ENCODE results near the gene ELOVL1.

ELOVL1 gene

GRCh38 chr1:43338001-43338400 is 29.8 kb downstream of the ELOVL1 start:
- H3K9ac ChIP-seq (ENCODE audit: low read length) = no peak overlapping the region
- no peaks in the 10 kb centered on the region for H3K9me3 ChIP-seq (ENCODE audit: control insufficient read depth, low read depth, low read length)
- H3K4me1 ChIP-seq (ENCODE audit: control insufficient read depth, low read depth, low read length) = no peaks in the 10 kb centered on the region
- H3K27ac ChIP-seq (ENCODE audit: low read length) = no peak overlapping the region
- no peaks in the 10 kb centered on the region for H3K36me3 ChIP-seq (ENCODE audit: control insufficient read depth, low read depth, low read length)
- no peak overlapping the region for H3K4me3 ChIP-seq (ENCODE audit: low read length)
- H3K27me3 ChIP-seq (ENCODE audit: control insufficient read depth, insufficient read depth, low read length) = no peaks in the 10 kb centered on the region

- Histone ChIP-seq H3K4me1 (ENCODE audit: control insufficient read depth, low read depth, low read length) (no peaks in the 10 kb centered on the region), H3K4me3 (ENCODE audit: low read length) (no peak within 1 kb of the TSS)
Measured at GRCh38 chr1:43337588-43337987, 30.2 kb downstream of the ELOVL1 start, which contains the start of gene MPL. Gene MPL (plus strand): TSS chr1:43337818. CDS start chr1:43337849, 31 bp downstream.

GRCh38 chr1:43334453-43335205 is 33.2 kb downstream of the ELOVL1 start:
- Histone ChIP-seq H3K4me1 (ENCODE audit: control insufficient read depth, low read depth, low read length) (peaks cover 7% of the 10 kb centered on the region), H3K9ac (ENCODE audit: low read length) (no peak overlapping the region), H3K9me3 (ENCODE audit: control insufficient read depth, low read depth, low read length) (no peaks in the 10 kb centered on the region), H3K27me3 (ENCODE audit: control insufficient read depth, insufficient read depth, low read length) (no peaks in the 10 kb centered on the region), H3K27ac (ENCODE audit: low read length) (no peak overlapping the region), H3K4me3 (ENCODE audit: low read length) (no peak overlapping the region), H3K36me3 (ENCODE audit: control insufficient read depth, low read depth, low read length) (no peaks in the 10 kb centered on the region)

More at GRCh38 chr1:43337588-43337987, 30.2 kb downstream of the ELOVL1 start, which contains the start of gene MPL:
- H3K9ac ChIP-seq (ENCODE audit: low read length) = no peak within 1 kb of the TSS
- H3K27ac ChIP-seq (ENCODE audit: low read length) = no peak within 1 kb of the TSS
- H3K27me3 ChIP-seq (ENCODE audit: control insufficient read depth, insufficient read depth, low read length) = no peaks in the 10 kb centered on the region
- no peaks in the 10 kb centered on the region for H3K36me3 ChIP-seq (ENCODE audit: control insufficient read depth, low read depth, low read length)
- no peaks in the 10 kb centered on the region for H3K9me3 ChIP-seq (ENCODE audit: control insufficient read depth, low read depth, low read length)

GRCh38 chr1:43331688-43332087 is 36.1 kb downstream of the ELOVL1 start:
- Histone ChIP-seq H3K27ac (ENCODE audit: low read length) (no peak overlapping the region), H3K9me3 (ENCODE audit: control insufficient read depth, low read depth, low read length) (peaks cover 6% of the 10 kb centered on the region), H3K27me3 (ENCODE audit: control insufficient read depth, insufficient read depth, low read length) (no peaks in the 10 kb centered on the region), H3K9ac (ENCODE audit: low read length) (no peak overlapping the region), H3K36me3 (ENCODE audit: control insufficient read depth, low read depth, low read length) (no peaks in the 10 kb centered on the region), H3K4me3 (ENCODE audit: low read length) (no peak overlapping the region), H3K4me1 (ENCODE audit: control insufficient read depth, low read depth, low read length) (peaks cover 7% of the 10 kb centered on the region)

GRCh38 chr1:43329995-43330751 is 37.6 kb downstream of the ELOVL1 start:
- H3K27me3 ChIP-seq (ENCODE audit: control insufficient read depth, insufficient read depth, low read length) = no peaks in the 10 kb centered on the region
- no peaks in the 10 kb centered on the region for H3K36me3 ChIP-seq (ENCODE audit: control insufficient read depth, low read depth, low read length)
- H3K4me1 ChIP-seq (ENCODE audit: control insufficient read depth, low read depth, low read length) = peaks cover 7% of the 10 kb centered on the region
- no peak overlapping the region for H3K4me3 ChIP-seq (ENCODE audit: low read length)
- H3K9me3 ChIP-seq (ENCODE audit: control insufficient read depth, low read depth, low read length) = peaks cover 11% of the 10 kb centered on the region
- H3K27ac ChIP-seq (ENCODE audit: low read length) = no peak overlapping the region
- no peak overlapping the region for H3K9ac ChIP-seq (ENCODE audit: low read length)

- Histone ChIP-seq H3K27ac (ENCODE audit: low read length) (no peak overlapping the region), H3K9me3 (ENCODE audit: control insufficient read depth, low read depth, low read length) (peaks cover 11% of the 10 kb centered on the region), H3K4me3 (ENCODE audit: low read length) (no peak overlapping the region), H3K9ac (ENCODE audit: low read length) (no peak overlapping the region), H3K27me3 (ENCODE audit: control insufficient read depth, insufficient read depth, low read length) (no peaks in the 10 kb centered on the region), H3K4me1 (ENCODE audit: control insufficient read depth, low read depth, low read length) (peaks cover 7% of the 10 kb centered on the region), H3K36me3 (ENCODE audit: control insufficient read depth, low read depth, low read length) (no peaks in the 10 kb centered on the region)
Measured at GRCh38 chr1:43327549-43328292, 40.1 kb downstream of the ELOVL1 start.

GRCh38 chr1:43325381-43325780 is 42.4 kb downstream of the ELOVL1 start:
- H3K27me3 ChIP-seq (ENCODE audit: control insufficient read depth, insufficient read depth, low read length) = no peaks in the 10 kb centered on the region
- no peak overlapping the region for H3K4me3 ChIP-seq (ENCODE audit: low read length)
- H3K27ac ChIP-seq (ENCODE audit: low read length) = no peak overlapping the region
- peaks cover 4% of the 10 kb centered on the region for H3K4me1 ChIP-seq (ENCODE audit: control insufficient read depth, low read depth, low read length)
- H3K36me3 ChIP-seq (ENCODE audit: control insufficient read depth, low read depth, low read length) = no peaks in the 10 kb centered on the region
- peaks cover 11% of the 10 kb centered on the region for H3K9me3 ChIP-seq (ENCODE audit: control insufficient read depth, low read depth, low read length)
- H3K9ac ChIP-seq (ENCODE audit: low read length) = no peak overlapping the region

GRCh38 chr1:43324810-43325209 is 43.0 kb downstream of the ELOVL1 start:
- no peak overlapping the region for H3K9ac ChIP-seq (ENCODE audit: low read length)
- no peaks in the 10 kb centered on the region for H3K4me1 ChIP-seq (ENCODE audit: control insufficient read depth, low read depth, low read length)
- no peak overlapping the region for H3K4me3 ChIP-seq (ENCODE audit: low read length)
- peaks cover 11% of the 10 kb centered on the region for H3K9me3 ChIP-seq (ENCODE audit: control insufficient read depth, low read depth, low read length)
- H3K36me3 ChIP-seq (ENCODE audit: control insufficient read depth, low read depth, low read length) = no peaks in the 10 kb centered on the region
- no peaks in the 10 kb centered on the region for H3K27me3 ChIP-seq (ENCODE audit: control insufficient read depth, insufficient read depth, low read length)
- no peak overlapping the region for H3K27ac ChIP-seq (ENCODE audit: low read length)

GRCh38 chr1:43322506-43322905 is 45.3 kb downstream of the ELOVL1 start:
- Histone ChIP-seq H3K9ac (ENCODE audit: low read length) (no peak overlapping the region), H3K36me3 (ENCODE audit: control insufficient read depth, low read depth, low read length) (no peaks in the 10 kb centered on the region), H3K27ac (ENCODE audit: low read length) (no peak overlapping the region), H3K27me3 (ENCODE audit: control insufficient read depth, insufficient read depth, low read length) (no peaks in the 10 kb centered on the region), H3K4me3 (ENCODE audit: low read length) (no peak overlapping the region), H3K9me3 (ENCODE audit: control insufficient read depth, low read depth, low read length) (peaks cover 4% of the 10 kb centered on the region), H3K4me1 (ENCODE audit: control insufficient read depth, low read depth, low read length) (no peaks in the 10 kb centered on the region)

GRCh38 chr1:43321331-43321891 is 46.4 kb downstream of the ELOVL1 start:
- Histone ChIP-seq H3K4me1 (ENCODE audit: control insufficient read depth, low read depth, low read length) (no peaks in the 10 kb centered on the region), H3K9me3 (ENCODE audit: control insufficient read depth, low read depth, low read length) (peaks cover 4% of the 10 kb centered on the region), H3K4me3 (ENCODE audit: low read length) (no peak overlapping the region), H3K27me3 (ENCODE audit: control insufficient read depth, insufficient read depth, low read length) (no peaks in the 10 kb centered on the region), H3K9ac (ENCODE audit: low read length) (no peak overlapping the region), H3K36me3 (ENCODE audit: control insufficient read depth, low read depth, low read length) (no peaks in the 10 kb centered on the region), H3K27ac (ENCODE audit: low read length) (no peak overlapping the region)

GRCh38 chr1:43319766-43320165 is 48.0 kb downstream of the ELOVL1 start:
- H3K9ac ChIP-seq (ENCODE audit: low read length) = no peak overlapping the region
- H3K9me3 ChIP-seq (ENCODE audit: control insufficient read depth, low read depth, low read length) = no peaks in the 10 kb centered on the region
- no peaks in the 10 kb centered on the region for H3K36me3 ChIP-seq (ENCODE audit: control insufficient read depth, low read depth, low read length)
- no peak overlapping the region for H3K4me3 ChIP-seq (ENCODE audit: low read length)
- H3K4me1 ChIP-seq (ENCODE audit: control insufficient read depth, low read depth, low read length) = no peaks in the 10 kb centered on the region
- H3K27me3 ChIP-seq (ENCODE audit: control insufficient read depth, insufficient read depth, low read length) = no peaks in the 10 kb centered on the region
- no peak overlapping the region for H3K27ac ChIP-seq (ENCODE audit: low read length)
